ENCODE measurements around the gene TTLL13.

The TTLL13 gene

GRCh38 chr15:90249203-90249863 lies at the start of gene TTLL13:
Gene TTLL13, plus strand, starts transcription at chr15:90249556. Its CDS starts 1,075 bp downstream, at chr15:90250631.
- peak; percentile 44 for DNase-seq (ENCODE audit: low read depth, low spot score)

- no peak for DNase-seq (ENCODE audit: low read depth, low spot score)
These were observed 48.7 kb upstream of the TTLL13 start for GRCh38 chr15:90200534-90201129.

- DNase-seq (ENCODE audit: low read depth, low spot score), result peak; percentile 36
These were observed 48.0 kb upstream of the TTLL13 start, which contains the start of gene SEMA4B for GRCh38 chr15:90201130-90201943. Gene SEMA4B, plus strand, starts transcription at chr15:90201330. Its CDS starts 249 bp downstream, at chr15:90201579.

- no peak for DNase-seq (ENCODE audit: low read depth, low spot score)
These were observed 47.4 kb upstream of the TTLL13 start for GRCh38 chr15:90201944-90202375.

GRCh38 chr15:90202929-90203328 lies 46.4 kb upstream of the TTLL13 start:
- no peak for DNase-seq (ENCODE audit: low read depth, low spot score)

- no peak for DNase-seq (ENCODE audit: low read depth, low spot score)
These were observed 45.9 kb upstream of the TTLL13 start for GRCh38 chr15:90203473-90203872.

GRCh38 chr15:90203922-90204321 lies 45.4 kb upstream of the TTLL13 start:
- no peak for DNase-seq (ENCODE audit: low read depth, low spot score)

GRCh38 chr15:90205050-90205848 lies 44.1 kb upstream of the TTLL13 start:
- no peak for DNase-seq (ENCODE audit: low read depth, low spot score)

GRCh38 chr15:90205886-90206285 lies 43.5 kb upstream of the TTLL13 start:
- DNase-seq (ENCODE audit: low read depth, low spot score), result no peak

- no peak for DNase-seq (ENCODE audit: low read depth, low spot score)
These were observed 42.1 kb upstream of the TTLL13 start for GRCh38 chr15:90207252-90207651.

- no peak for DNase-seq (ENCODE audit: low read depth, low spot score)
These were observed 41.0 kb upstream of the TTLL13 start for GRCh38 chr15:90208356-90208755.

- DNase-seq (ENCODE audit: low read depth, low spot score), result no peak
These were observed 39.8 kb upstream of the TTLL13 start for GRCh38 chr15:90209591-90209990.

- no peak for DNase-seq (ENCODE audit: low read depth, low spot score)
These were observed 38.8 kb upstream of the TTLL13 start for GRCh38 chr15:90210593-90210992.

- no peak for DNase-seq (ENCODE audit: low read depth, low spot score)
These were observed 38.3 kb upstream of the TTLL13 start for GRCh38 chr15:90211009-90211408.

- DNase-seq (ENCODE audit: low read depth, low spot score), result no peak
These were observed 37.8 kb upstream of the TTLL13 start for GRCh38 chr15:90211440-90212143.

- DNase-seq (ENCODE audit: low read depth, low spot score), result no peak
These were observed 36.9 kb upstream of the TTLL13 start for GRCh38 chr15:90212221-90213098.

GRCh38 chr15:90213122-90213817 lies 36.1 kb upstream of the TTLL13 start:
- no peak for DNase-seq (ENCODE audit: low read depth, low spot score)

GRCh38 chr15:90213818-90214204 lies 35.5 kb upstream of the TTLL13 start:
- no peak for DNase-seq (ENCODE audit: low read depth, low spot score)

GRCh38 chr15:90214553-90215196 lies 34.7 kb upstream of the TTLL13 start:
- DNase-seq (ENCODE audit: low read depth, low spot score), result no peak
